ENCODE measurements around the gene GTPBP1.
A peak's percentile ranks its signal among the peaks of the same experiment; 100 is the strongest.

The GTPBP1 gene

GRCh38 chr22:38705235-38706100 is at the start of gene GTPBP1:
Gene GTPBP1, plus strand, starts transcription at chr22:38705944. Its CDS starts 12 bp downstream, at chr22:38705956.
- peak; percentile 100 for DNase-seq

GRCh38 chr22:38656256-38657044 is 49.3 kb upstream of the GTPBP1 start, which contains the start of the genes CBY1 and FAM227A:
Gene CBY1, plus strand, starts transcription at chr22:38656638. Its CDS starts 11,417 bp downstream, at chr22:38668055.
Gene FAM227A, minus strand, starts transcription at chr22:38656392. Its CDS starts 6,224 bp downstream, at chr22:38650168.
- DNase-seq, result peak; percentile 91

GRCh38 chr22:38657045-38657909 is 48.5 kb upstream of the GTPBP1 start:
- peak; percentile 15 for DNase-seq

GRCh38 chr22:38674888-38675287 is 30.9 kb upstream of the GTPBP1 start:
- no peak for DNase-seq

GRCh38 chr22:38675833-38676232 is 29.9 kb upstream of the GTPBP1 start:
- DNase-seq, result no peak

GRCh38 chr22:38681582-38682335 is 24.0 kb upstream of the GTPBP1 start, which contains the start of gene TOMM22:
Gene TOMM22, plus strand, starts transcription at chr22:38681957. Its CDS starts 22 bp downstream, at chr22:38681979.
- DNase-seq, result peak; percentile 94

GRCh38 chr22:38684895-38685294 is 20.8 kb upstream of the GTPBP1 start:
- DNase-seq, result no peak

- DNase-seq, result no peak
Measured at GRCh38 chr22:38685761-38686160, 20.0 kb upstream of the GTPBP1 start.

GRCh38 chr22:38689651-38690050 is 16.1 kb upstream of the GTPBP1 start:
- no peak for DNase-seq

- DNase-seq, result no peak
Measured at GRCh38 chr22:38694049-38694448, 11.7 kb upstream of the GTPBP1 start.

- peak; percentile 63 for DNase-seq
Measured at GRCh38 chr22:38694940-38695339, 10.8 kb upstream of the GTPBP1 start.

GRCh38 chr22:38696606-38697424 is 8.9 kb upstream of the GTPBP1 start:
- DNase-seq, result peak; percentile 75

GRCh38 chr22:38697425-38698089 is 8.2 kb upstream of the GTPBP1 start:
- no peak for DNase-seq

- no peak for DNase-seq
Measured at GRCh38 chr22:38698407-38699094, 7.2 kb upstream of the GTPBP1 start.

GRCh38 chr22:38699143-38699542 is 6.6 kb upstream of the GTPBP1 start:
- DNase-seq, result no peak

- no peak for DNase-seq
Measured at GRCh38 chr22:38699784-38700183, 6.0 kb upstream of the GTPBP1 start.

- DNase-seq, result peak; percentile 88
Measured at GRCh38 chr22:38700270-38700788, 5.4 kb upstream of the GTPBP1 start.

- DNase-seq, result peak; percentile 98
Measured at GRCh38 chr22:38700789-38701628, 4.7 kb upstream of the GTPBP1 start, which contains the start of gene JOSD1. Gene JOSD1, minus strand, starts transcription at chr22:38700943. Its CDS starts 956 bp downstream, at chr22:38699987.
